ENCODE measurements around the gene SSR2. TPM values are rescaled to one million over a fixed set of nuclear protein-coding genes. Genes with fewer than 3 reads are reported as not detected.

The SSR2 gene
- total RNA-seq, 1 donor from 2014 or later, result 77.6 TPM

- Histone ChIP-seq H3K36me3 (peaks cover 19% of the 10 kb centered on the region), H3K4me1 (peaks cover 43% of the 10 kb centered on the region), H3K4me3 (peak overlapping the region; percentile 95), H3K9me3 (replicated peaks) (no peaks in the 10 kb centered on the region), H3K27me3 (ENCODE audit: low read depth) (no peaks in the 10 kb centered on the region), H3K27ac (replicated peaks) (no peak overlapping the region)
- TF ChIP-seq CTCF (IDR thresholded peaks at IDR 0.05; ENCODE audit: borderline replicate concordance), result no peak
- DNase-seq, result no peak
- intact Hi-C loops (cut with micrococcal nuclease), result no loop called here
Observed at GRCh38 chr1:156056326-156056849, 35.6 kb upstream of the SSR2 start.

- peak overlapping the region; percentile 95 for H3K4me3 ChIP-seq
- peaks cover 52% of the 10 kb centered on the region for H3K4me1 ChIP-seq
- peak overlapping the region; percentile 99 for H3K27ac ChIP-seq (replicated peaks)
- no peak for TF ChIP-seq CTCF (IDR thresholded peaks at IDR 0.05; ENCODE audit: borderline replicate concordance)
- peaks cover 19% of the 10 kb centered on the region for H3K36me3 ChIP-seq
- no peaks in the 10 kb centered on the region for H3K27me3 ChIP-seq (ENCODE audit: low read depth)
- H3K9me3 ChIP-seq (replicated peaks), result no peaks in the 10 kb centered on the region
- intact Hi-C loops (cut with micrococcal nuclease), result no loop called here
- no peak for DNase-seq
Observed at GRCh38 chr1:156055281-156056048, 34.7 kb upstream of the SSR2 start.

- TF ChIP-seq CTCF (IDR thresholded peaks at IDR 0.05; ENCODE audit: borderline replicate concordance), result no peak
- Histone ChIP-seq H3K4me1 (peaks cover 59% of the 10 kb centered on the region), H3K27ac (replicated peaks) (peak within 1 kb of the TSS; percentile 99), H3K9me3 (replicated peaks) (no peaks in the 10 kb centered on the region), H3K4me3 (peak within 1 kb of the TSS; percentile 95), H3K36me3 (peaks cover 24% of the 10 kb centered on the region), H3K27me3 (ENCODE audit: low read depth) (no peaks in the 10 kb centered on the region)
- DNase-seq, result peak; percentile 99
- intact Hi-C loops (cut with micrococcal nuclease), result no loop called here
Observed at GRCh38 chr1:156054500-156055280, 33.9 kb upstream of the SSR2 start, which contains the start of gene LAMTOR2. Gene LAMTOR2, plus strand, starts transcription at chr1:156054782. Its CDS starts 108 bp downstream, at chr1:156054890.

GRCh38 chr1:156053768-156054499 lies 33.2 kb upstream of the SSR2 start, which contains the start of gene UBQLN4:
Gene UBQLN4, minus strand, starts transcription at chr1:156053798. Its CDS starts 97 bp downstream, at chr1:156053701.
- H3K36me3 ChIP-seq, result peaks cover 29% of the 10 kb centered on the region
- H3K27ac ChIP-seq (replicated peaks), result peak within 1 kb of the TSS; percentile 99
- H3K9me3 ChIP-seq (replicated peaks), result no peaks in the 10 kb centered on the region
- no peaks in the 10 kb centered on the region for H3K27me3 ChIP-seq (ENCODE audit: low read depth)
- peak within 1 kb of the TSS; percentile 95 for H3K4me3 ChIP-seq
- TF ChIP-seq CTCF (IDR thresholded peaks at IDR 0.05; ENCODE audit: borderline replicate concordance), result peak; percentile 60
- DNase-seq, result peak; percentile 88
- peaks cover 62% of the 10 kb centered on the region for H3K4me1 ChIP-seq
- intact Hi-C loops (cut with micrococcal nuclease), result no loop called here

Data from left ventricle myocardium inferior (tissue), 1 donor.